DND-41 (cell line): ENCODE data around the gene VCL.

Source experiments
- ATAC-seq: fragments of 200-7000 bp; cut with Tn5 transposase; 3 replicates; pipeline ENCODE4 v1.9.1; 2021; ENCODE audit warnings: low read depth; ENCODE audit not compliant: insufficient read depth
- DNase-seq: peaks from one replicate; pipeline ENCODE4 v3.0.0-alpha.2; 2020
- H2AFZ ChIP-seq: 2 replicates; pipeline ENCODE4 v1.6.0; 2012; ENCODE audit warnings: low read depth, low read length
- H3K27ac ChIP-seq: 2 replicates; pipeline ENCODE4 v1.5.1; 2012; ENCODE audit warnings: low read length, inconsistent platforms
- H3K27me3 ChIP-seq: fragments of 200-600 bp; sonication (generic); 2 replicates; pipeline ENCODE4 v1.6.0; 2012; ENCODE audit warnings: low read length, mild to moderate bottlenecking, inconsistent platforms; ENCODE audit not compliant: insufficient read depth, poor library complexity
- H3K36me3 ChIP-seq: 2 replicates; pipeline ENCODE4 v1.5.1; 2012; ENCODE audit warnings: low read length, inconsistent platforms; ENCODE audit not compliant: insufficient read depth
- H3K4me1 ChIP-seq: 2 replicates; pipeline ENCODE4 v1.5.1; 2012; ENCODE audit warnings: mild to moderate bottlenecking, low read length; ENCODE audit not compliant: insufficient read depth
- H3K4me2 ChIP-seq: 2 replicates; pipeline ENCODE4 v1.6.0; 2012; ENCODE audit warnings: mild to moderate bottlenecking, moderate library complexity, low read length, inconsistent platforms; ENCODE audit not compliant: insufficient read depth
- H3K4me3 ChIP-seq, 2 experiments: fragments of 200-600 bp in 1 of 2; shearing (Covaris generic) in 1 of 2; 2 replicates each; pipeline ENCODE4 v1.5.1; 2012 to 2016; ENCODE audit warnings: inconsistent platforms in 2 of 2, low read length in 2 of 2, mild to moderate bottlenecking in 2 of 2, low read depth in 1 of 2, moderate library complexity in 1 of 2
- H3K79me2 ChIP-seq: 2 replicates; pipeline ENCODE4 v1.6.0; 2012; ENCODE audit warnings: low read length, inconsistent platforms; ENCODE audit not compliant: insufficient read depth
- H3K9ac ChIP-seq: 2 replicates; pipeline ENCODE4 v1.6.0; 2012; ENCODE audit warnings: low read depth, mild to moderate bottlenecking, inconsistent platforms, low read length, moderate library complexity
- H3K9me3 ChIP-seq: 2 replicates; pipeline ENCODE4 v1.5.1; 2012; ENCODE audit warnings: low read length, moderate library complexity, mild to moderate bottlenecking, inconsistent platforms; ENCODE audit not compliant: insufficient read depth, severe bottlenecking
- H4K20me1 ChIP-seq: 2 replicates; pipeline ENCODE4 v1.6.0; 2012; ENCODE audit warnings: low read length; ENCODE audit not compliant: insufficient read depth
- CTCF ChIP-seq: IDR thresholded peaks from 2 replicates; pipeline ENCODE4 v1.5.1; 2012; ENCODE audit warnings: borderline replicate concordance, low read length, moderate library complexity, mild to moderate bottlenecking; ENCODE audit not compliant: poor library complexity, severe bottlenecking; ENCODE audit errors: extremely low read depth
- EZH2 ChIP-seq: IDR thresholded peaks from 3 replicates; pipeline ENCODE4 v1.6.1; 2012; ENCODE audit warnings: borderline replicate concordance, low read depth, mild to moderate bottlenecking, moderate library complexity, low read length, inconsistent platforms; ENCODE audit not compliant: severe bottlenecking

VCL gene

GRCh38 chr10:73953665-73954064, 44.3 kb upstream of the VCL start:
- Histone ChIP-seq H3K4me3 (no peak overlapping the region), H3K79me2 (no peaks in the 10 kb centered on the region), H3K27ac (no peak overlapping the region), H3K9me3 (no peaks in the 10 kb centered on the region), H3K27me3 (peaks cover 2% of the 10 kb centered on the region), H3K9ac (no peak overlapping the region), H3K4me2 (no peak overlapping the region), H3K4me1 (peaks cover 12% of the 10 kb centered on the region), H4K20me1 (no peaks in the 10 kb centered on the region; the same call in 1 of the 2 replicates), H3K36me3 (no peaks in the 10 kb centered on the region), H2AFZ (no peak overlapping the region)
- no peak for TF ChIP-seq EZH2
- no peak for TF ChIP-seq CTCF
- ATAC-seq (no peak), DNase-seq (peak; percentile 9)

- ATAC-seq: no peak
- TF ChIP-seq EZH2: no peak
- no peak for TF ChIP-seq CTCF
- H2AFZ ChIP-seq: no peak overlapping the region
- H3K79me2 ChIP-seq: no peaks in the 10 kb centered on the region
- H3K27me3 ChIP-seq: peaks cover 2% of the 10 kb centered on the region
- H3K36me3 ChIP-seq: no peaks in the 10 kb centered on the region
- no peak overlapping the region for H3K4me3 ChIP-seq
- no peak overlapping the region for H3K9ac ChIP-seq
- no peak for DNase-seq
- H3K9me3 ChIP-seq: no peaks in the 10 kb centered on the region
- H3K4me2 ChIP-seq: no peak overlapping the region
- no peaks in the 10 kb centered on the region; the same call in 1 of the 2 replicates for H4K20me1 ChIP-seq
- H3K4me1 ChIP-seq: peaks cover 12% of the 10 kb centered on the region
- H3K27ac ChIP-seq: no peak overlapping the region
Measured at GRCh38 chr10:73954737-73955136, 43.2 kb upstream of the VCL start.

GRCh38 chr10:73955719-73956118, 42.2 kb upstream of the VCL start:
- Histone ChIP-seq H3K9me3 (no peaks in the 10 kb centered on the region), H3K4me1 (peaks cover 12% of the 10 kb centered on the region), H2AFZ (no peak overlapping the region), H3K9ac (no peak overlapping the region), H3K4me3 (no peak overlapping the region), H3K36me3 (no peaks in the 10 kb centered on the region), H3K79me2 (no peaks in the 10 kb centered on the region), H3K27me3 (peaks cover 2% of the 10 kb centered on the region), H4K20me1 (no peaks in the 10 kb centered on the region; the same call in 1 of the 2 replicates), H3K4me2 (no peak overlapping the region), H3K27ac (no peak overlapping the region)
- DNase-seq: no peak
- no peak for ATAC-seq
- no peak for TF ChIP-seq EZH2
- TF ChIP-seq CTCF: no peak
